Lower leg skin (tissue), 4 donors: Measurements from ENCODE around the gene MED17. TPM values are rescaled to one million over a fixed set of nuclear protein-coding genes. Genes with fewer than 3 reads are reported as not detected.

Experiments used
- DNase-seq, 2 donors: peaks; one replicate each; pipeline ENCODE4 v3.0.0-alpha.2; 2019; ENCODE audit warnings: low spot score in 2 of 2
- H3K4me3 ChIP-seq: fragments of 200-600 bp; sonication (generic); 2 replicates; pipeline ENCODE4 v1.5.1; 2017; ENCODE audit warnings: mild to moderate bottlenecking, low read depth; ENCODE audit not compliant: poor library complexity, severe bottlenecking
- CTCF ChIP-seq, 3 donors: fragments of 450-650 bp; IDR thresholded peaks; one replicate each; pipeline ENCODE4 v1.5.1; 2016; ENCODE audit warnings: antibody characterized with exemption in 3 of 3, mild to moderate bottlenecking in 3 of 3, moderate library complexity in 2 of 3
- POLR2A ChIP-seq, 2 donors: fragments of 450-650 bp; IDR thresholded peaks; one replicate each; pipeline ENCODE4 v1.6.1; 2016 to 2017; ENCODE audit warnings: antibody characterized with exemption in 2 of 2, mild to moderate bottlenecking in 1 of 2, moderate library complexity in 1 of 2
- WGBS, 2 donors: methylation state at CpG; one replicate each; pipeline ENCODE4 v1.1.5; 2018; 5-methylcytosine and 5-hydroxymethylcytosine counted together
- intact Hi-C: fragments of 100-400 bp; cut with DNase I; formaldehyde crosslinking; loops from one replicate; pipeline ENCODE4 v1.15.0; 2023; ENCODE audit warnings: low total_unique reads
- total RNA-seq, 4 donors: library from RNA; depleted of rRNA; stranded (reverse); fragments of >200 nt; gene quantifications; one replicate each; pipeline ENCODE4 v1.1.0, GENCODE V29; 2016

Gene MED17
- total RNA-seq, 4 donors from 2014 or later = 25.2 to 42.1 (median 35.5) TPM

GRCh38 chr11:93791493-93791892 is 7.4 kb downstream of the MED17 start:
- DNase-seq = no peak
- intact Hi-C loops = no loop called here
- H3K4me3 ChIP-seq = no peak overlapping the region
- TF ChIP-seq POLR2A (IDR thresholded peaks at IDR 0.05) = no peak
- no peak for TF ChIP-seq CTCF (IDR thresholded peaks at IDR 0.05)
- 90 to 92% methylated on average over 5 of the region's 5 CpGs for WGBS, 2 donors

- 91 to 95% methylated on average over 6 of the region's 6 CpGs for WGBS, 2 donors
- no peak overlapping the region for H3K4me3 ChIP-seq
- no peak for DNase-seq
- TF ChIP-seq POLR2A (IDR thresholded peaks at IDR 0.05) (no peak), CTCF (IDR thresholded peaks at IDR 0.05) (no peak)
- intact Hi-C loops = no loop called here
Observed at GRCh38 chr11:93796441-93797231, 12.6 kb downstream of the MED17 start.

GRCh38 chr11:93801366-93801765 is 17.3 kb downstream of the MED17 start:
- no peak overlapping the region for H3K4me3 ChIP-seq
- WGBS, 2 donors = 40 to 41% methylated on average over 2 of the region's 2 CpGs
- intact Hi-C loops = no loop called here
- TF ChIP-seq CTCF (IDR thresholded peaks at IDR 0.05) = no peak
- TF ChIP-seq POLR2A (IDR thresholded peaks at IDR 0.05) = no peak
- no peak for DNase-seq

- 94 to 96% methylated on average over 2 of the region's 2 CpGs for WGBS, 2 donors
- H3K4me3 ChIP-seq = no peak overlapping the region
- DNase-seq = no peak
- intact Hi-C loops = no loop called here
- TF ChIP-seq POLR2A (IDR thresholded peaks at IDR 0.05) (no peak), CTCF (IDR thresholded peaks at IDR 0.05) (no peak)
Observed at GRCh38 chr11:93804879-93805278, 20.8 kb downstream of the MED17 start.

GRCh38 chr11:93807980-93808379 is 23.9 kb downstream of the MED17 start:
- WGBS, 2 donors = 98 to 100% methylated on average over 3 of the region's 3 CpGs
- intact Hi-C loops = no loop called here
- DNase-seq = no peak
- TF ChIP-seq CTCF (IDR thresholded peaks at IDR 0.05) = no peak
- no peak for TF ChIP-seq POLR2A (IDR thresholded peaks at IDR 0.05)
- no peak overlapping the region for H3K4me3 ChIP-seq

GRCh38 chr11:93813974-93814373 is 29.9 kb downstream of the MED17 start:
- no peak overlapping the region for H3K4me3 ChIP-seq
- 97% methylated on average over 5 of the region's 5 CpGs for WGBS, 2 donors
- intact Hi-C loops = no loop called here
- no peak for TF ChIP-seq CTCF (IDR thresholded peaks at IDR 0.05)
- no peak for TF ChIP-seq POLR2A (IDR thresholded peaks at IDR 0.05)
- no peak for DNase-seq
